Activated CD8-positive, alpha-beta memory T cell treated with anti-CD3 and anti-CD28 coated beads, Interleukin-2, amount 50 U/mL, for 1 hour (primary cell): ENCODE data around the gene IL26.
A peak's percentile ranks its signal among the peaks of the same experiment; 100 is the strongest.
"Not testable (repeated sequence)": the region's sequence is repeated elsewhere in the genome, so short reads cannot be mapped to it uniquely, and the experiment has no call there.

Experiments used
- DNase-seq: peaks from one replicate; pipeline ENCODE4 v3.0.0-alpha.2; 2020; ENCODE audit errors: extremely low read depth

Gene IL26

DNA sequence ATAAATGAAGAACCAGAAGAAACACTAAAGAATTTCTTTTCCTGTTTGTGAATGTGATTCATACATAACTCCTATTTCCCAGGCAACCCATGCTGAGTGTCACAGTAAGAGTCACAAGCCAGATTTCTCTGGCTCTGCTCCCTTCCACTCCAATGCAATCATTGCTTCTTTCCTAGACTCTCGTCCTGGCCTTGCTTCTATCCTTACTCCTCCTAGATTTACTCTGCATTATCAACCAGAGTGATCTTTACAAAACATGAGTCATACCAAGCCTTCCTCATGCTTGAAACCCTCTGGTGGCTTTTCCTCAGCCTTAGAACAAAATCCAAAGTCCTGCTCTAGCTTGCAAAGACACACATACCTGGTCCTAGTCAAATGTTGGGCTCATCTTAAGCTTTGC is 14.5 kb upstream of the IL26 start:
- DNase-seq = no peak

- DNase-seq = no peak
These were observed 13.8 kb upstream of the IL26 start for GRCh38 chr12:68239309-68239982.

DNA sequence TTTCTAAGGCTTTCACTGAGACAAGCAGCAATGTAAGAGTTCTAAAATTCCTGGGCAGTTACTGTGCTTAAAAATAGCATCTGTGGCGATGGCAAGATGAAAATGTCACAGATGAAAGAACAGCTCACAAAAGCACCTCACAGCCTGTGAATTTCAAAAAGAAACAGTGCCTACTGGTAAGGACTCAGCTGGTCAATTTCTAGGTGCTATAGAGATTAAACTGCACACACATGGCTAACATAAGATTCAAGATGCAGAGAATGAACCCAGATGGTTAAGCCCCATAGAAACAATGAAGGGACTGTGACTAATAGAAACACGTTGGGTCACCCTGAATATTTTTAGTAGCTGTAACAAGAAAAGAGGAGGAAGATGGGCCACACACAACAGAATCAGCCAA is 12.0 kb upstream of the IL26 start:
- DNase-seq = no peak

DNA sequence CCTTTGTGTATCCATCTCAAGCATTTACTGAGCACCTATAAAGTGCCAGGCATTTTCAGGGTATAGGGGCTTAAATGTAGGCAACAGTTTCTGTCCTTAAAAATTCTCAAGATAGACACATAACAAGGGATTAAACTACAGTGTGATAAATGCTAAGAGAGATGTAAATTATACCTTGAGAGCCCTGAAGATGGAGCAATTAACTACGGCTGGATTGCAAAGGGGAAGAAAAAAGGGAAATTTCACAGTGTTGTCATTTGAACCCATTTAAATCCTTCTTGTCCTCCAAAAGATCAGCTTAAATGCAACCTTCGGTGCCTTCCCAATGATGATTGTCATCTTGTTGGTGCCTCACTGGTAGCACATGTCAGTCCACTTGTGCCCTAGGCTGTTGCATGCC is 11.5 kb upstream of the IL26 start:
- DNase-seq = no peak

DNA sequence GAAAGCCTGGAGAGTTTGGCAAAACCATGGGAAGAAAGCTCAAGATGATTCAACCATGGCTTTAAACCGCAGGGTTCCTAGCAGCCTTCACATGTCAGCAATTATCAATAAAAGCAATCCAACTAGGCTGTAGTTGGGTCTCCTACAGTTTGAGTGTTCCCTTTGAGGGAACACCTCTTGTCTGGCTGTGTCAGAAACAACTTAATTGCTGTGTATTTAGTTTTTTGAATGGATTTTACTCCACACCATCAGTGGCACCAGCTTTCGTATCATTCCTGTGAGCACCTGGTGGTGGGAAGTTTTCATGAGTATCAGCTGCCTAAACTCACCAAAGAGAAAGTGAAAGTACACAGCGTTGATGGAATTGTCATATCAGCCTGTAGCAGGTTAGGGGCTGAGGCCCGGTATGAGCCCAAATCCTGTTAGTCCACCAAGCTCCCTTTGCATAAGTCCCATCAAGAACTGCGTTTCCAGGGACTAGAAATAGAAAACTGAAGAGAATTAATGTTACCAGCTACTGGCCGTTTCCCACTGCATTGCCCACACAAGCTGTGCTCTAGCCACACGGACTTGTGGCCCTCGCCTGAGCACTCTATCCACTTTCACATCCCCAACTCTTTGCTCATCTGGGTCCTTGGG is 10.9 kb upstream of the IL26 start:
- no peak for DNase-seq

DNA sequence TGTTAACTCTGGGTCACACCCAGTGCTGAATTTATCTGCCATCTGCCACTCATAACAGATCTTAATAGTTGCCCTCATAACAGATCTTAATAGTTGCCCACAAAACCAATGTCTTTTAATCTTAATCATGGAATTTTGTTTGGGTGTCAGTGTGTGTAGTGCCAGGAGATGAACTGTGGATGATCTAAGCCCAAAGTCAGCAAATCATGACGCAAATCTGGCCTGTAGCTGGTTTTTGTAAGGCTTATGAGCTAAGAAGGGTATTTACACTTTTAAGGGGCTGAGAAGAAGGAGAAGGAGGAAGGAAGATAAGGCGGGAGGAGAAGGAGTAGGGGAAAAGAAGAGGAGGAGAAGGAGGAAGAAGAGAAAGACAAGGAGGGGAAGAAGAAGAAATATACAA is 10.0 kb upstream of the IL26 start:
- no peak for DNase-seq

DNA sequence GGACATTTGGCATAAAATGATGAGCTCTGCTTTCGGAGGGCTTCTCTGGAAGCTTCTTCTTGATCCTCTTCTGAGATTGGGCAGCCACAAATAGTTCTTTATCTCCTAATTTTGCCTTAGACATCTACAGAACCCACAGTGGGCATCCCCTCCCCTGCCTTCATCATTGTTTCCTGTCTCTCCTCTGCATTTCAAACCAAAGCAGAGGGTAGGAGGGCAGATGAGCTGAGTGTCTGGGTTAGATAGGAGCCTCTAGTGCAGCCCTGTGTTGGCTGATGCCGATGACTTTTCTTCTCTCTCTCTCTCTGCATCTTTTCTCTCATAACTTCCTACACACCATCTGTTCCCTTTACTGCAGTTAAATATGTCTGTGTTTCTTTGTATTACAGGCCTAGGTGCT is 8.5 kb upstream of the IL26 start:
- DNase-seq = no peak

- DNase-seq = no peak
These were observed 7.9 kb upstream of the IL26 start for GRCh38 chr12:68233498-68233897.

GRCh38 chr12:68231691-68232090 is 6.1 kb upstream of the IL26 start:
- no peak for DNase-seq

GRCh38 chr12:68231229-68231628 is 5.6 kb upstream of the IL26 start:
- DNase-seq = no peak

DNA sequence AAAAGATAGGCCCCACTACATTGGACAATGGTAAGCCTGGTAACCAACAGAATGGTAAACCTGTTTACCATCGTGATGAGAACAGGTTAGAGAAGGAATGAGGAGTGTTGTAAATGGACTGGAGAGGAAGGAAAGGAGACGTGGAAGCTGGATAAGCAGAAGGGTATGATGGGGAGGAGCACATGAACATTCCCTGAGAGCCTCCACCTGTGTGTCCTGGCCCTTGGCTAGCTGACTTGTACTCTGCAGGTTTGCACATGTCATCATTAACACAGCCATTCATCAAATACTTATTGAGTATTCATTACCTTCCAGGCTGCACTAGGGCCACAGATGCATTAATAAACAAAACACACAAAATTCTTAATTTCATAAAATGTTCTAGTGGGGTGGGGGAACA is 4.3 kb upstream of the IL26 start:
- no peak for DNase-seq

- no peak for DNase-seq
These were observed 1.7 kb upstream of the IL26 start for GRCh38 chr12:68227356-68227755.

DNA sequence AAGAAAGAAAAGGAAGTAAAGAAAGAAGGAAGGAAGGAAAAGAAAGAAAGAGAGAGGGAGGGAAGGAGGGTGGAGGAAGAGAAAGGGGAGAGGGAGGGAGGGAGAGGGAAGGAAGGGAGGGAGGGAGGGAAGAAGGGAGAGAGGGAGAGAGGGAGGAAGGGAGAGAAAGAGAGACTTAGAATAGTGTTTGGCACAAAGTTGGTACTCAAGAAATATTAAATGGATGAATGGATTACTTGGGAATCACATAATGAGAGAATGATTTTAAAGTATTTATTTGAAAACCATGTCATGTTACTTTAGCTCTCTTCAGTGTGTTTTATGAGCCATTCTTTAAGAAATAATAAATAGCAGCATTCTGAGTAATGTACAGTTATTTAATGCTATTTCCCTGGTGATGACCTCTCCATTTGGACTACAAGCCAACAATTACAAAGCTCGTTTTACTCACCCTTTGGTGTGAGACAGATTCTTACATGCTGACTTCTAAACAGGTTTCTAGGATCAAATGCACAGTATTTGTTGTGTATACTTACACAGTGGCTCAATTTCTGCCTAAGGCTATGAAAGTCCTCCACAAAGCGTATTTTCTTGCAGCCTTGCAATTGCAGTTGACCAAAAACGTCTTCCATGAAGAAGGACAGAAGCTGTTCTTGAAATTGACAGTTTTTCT is 861 bp downstream of the IL26 start:
- DNase-seq = no peak

GRCh38 chr12:68223067-68223747 is 2.4 kb downstream of the IL26 start:
- peak; percentile 24 for DNase-seq

- DNase-seq = no peak
These were observed 3.3 kb downstream of the IL26 start for GRCh38 chr12:68222326-68222725.

DNA sequence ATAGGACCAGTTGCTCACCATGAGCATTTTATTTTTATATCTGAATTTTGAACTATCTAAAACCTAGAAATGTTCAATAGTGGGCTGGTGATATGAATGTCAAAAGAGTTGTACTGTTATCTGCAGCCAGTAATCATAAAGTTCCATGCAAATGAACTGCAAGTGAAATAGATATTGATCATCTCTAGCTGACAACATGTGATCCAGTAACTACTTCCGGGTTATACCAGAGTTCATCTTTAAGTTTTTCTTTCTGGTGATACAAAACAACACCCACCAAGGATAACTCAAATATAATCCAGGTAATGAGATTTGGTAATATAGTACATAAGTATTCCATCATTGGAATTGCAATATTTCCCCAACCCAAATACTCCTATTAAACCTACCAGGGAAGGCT is 4.1 kb downstream of the IL26 start:
- no peak for DNase-seq

- DNase-seq = no peak
These were observed 14.7 kb downstream of the IL26 start for GRCh38 chr12:68210875-68211274.

GRCh38 chr12:68209048-68209728 is 16.4 kb downstream of the IL26 start:
- DNase-seq = not testable (repeated sequence)

DNA sequence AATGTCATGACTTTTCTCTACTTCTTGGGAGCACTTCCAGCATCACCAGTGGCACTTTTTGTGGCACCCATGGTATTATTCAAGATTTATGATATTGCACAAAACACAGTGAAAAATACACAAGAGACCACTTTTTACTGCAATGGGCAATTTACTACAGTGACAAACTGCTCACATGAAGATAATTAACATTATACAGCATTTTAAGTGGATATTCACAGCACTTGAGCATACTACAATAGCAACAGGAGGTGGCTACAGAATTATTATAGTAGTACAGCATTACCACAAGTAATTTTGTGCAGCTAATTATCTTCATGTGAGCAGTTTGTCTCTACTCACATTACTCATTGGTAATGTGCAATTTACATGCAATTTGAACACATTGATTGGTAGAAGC is 18.3 kb downstream of the IL26 start:
- DNase-seq = no peak

DNA sequence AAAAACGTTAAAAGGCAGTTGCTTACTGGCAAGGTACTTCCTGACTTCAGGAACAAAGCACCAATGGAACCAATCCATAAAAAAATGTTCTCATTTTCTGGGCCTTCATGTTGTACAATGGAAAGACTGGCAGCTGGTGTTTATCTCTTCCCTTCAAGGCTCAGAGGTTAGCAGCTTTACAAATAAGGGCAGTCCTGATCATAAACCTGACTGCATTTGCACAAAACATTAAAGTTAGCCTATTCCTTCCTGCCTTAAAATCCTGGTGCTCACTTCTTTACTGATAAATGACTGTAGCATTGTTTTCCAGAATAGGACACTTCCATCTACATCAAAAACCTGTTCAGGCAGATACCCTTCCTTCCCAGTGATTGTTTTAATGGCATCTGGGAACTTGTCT is 19.2 kb downstream of the IL26 start:
- no peak for DNase-seq

DNA sequence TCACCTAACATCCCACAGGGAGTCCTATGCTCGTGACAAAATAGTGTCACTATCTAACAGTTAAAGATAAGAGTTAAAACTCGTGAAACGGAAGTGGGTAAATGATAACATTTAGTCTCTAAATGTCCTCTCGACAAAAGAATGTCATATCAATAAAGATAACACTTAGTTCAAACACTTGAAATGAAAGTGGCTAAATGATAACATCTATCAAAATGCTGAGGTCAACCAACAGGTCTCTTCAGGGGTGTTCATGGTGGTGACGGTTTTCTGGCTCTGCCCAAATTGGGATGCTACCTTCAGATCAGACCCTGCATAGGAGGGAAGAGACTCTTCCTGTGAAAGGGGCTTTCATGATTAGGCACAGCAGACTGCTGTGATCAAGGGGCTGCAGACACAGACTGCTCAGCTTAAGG is 22.1 kb downstream of the IL26 start:
- DNase-seq = no peak

DNA sequence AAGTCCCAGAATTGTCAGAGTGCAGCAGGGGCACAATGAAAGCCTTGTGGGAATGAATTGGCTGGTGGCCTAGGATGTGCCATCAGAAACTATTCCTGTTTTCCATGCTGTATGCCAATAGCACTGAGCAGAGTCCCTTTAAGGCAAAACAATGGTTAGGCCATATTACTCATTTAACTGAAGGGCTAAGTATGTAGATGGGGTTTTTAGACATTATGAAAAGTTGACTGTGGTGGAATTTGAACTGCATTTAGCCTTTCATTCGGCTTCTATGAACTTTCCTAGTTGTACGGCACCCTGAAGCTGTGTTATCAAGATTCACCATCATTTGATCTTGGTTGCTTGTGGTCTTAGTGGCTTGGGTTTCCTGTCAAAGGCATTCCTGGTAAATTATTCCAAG is 24.8 kb downstream of the IL26 start:
- no peak for DNase-seq
